ENCODE results near the gene ARHGAP10.
"Not testable (repeated sequence)": the region's sequence is repeated elsewhere in the genome, so short reads cannot be mapped to it uniquely, and the experiment has no call there.

Gene ARHGAP10

GRCh38 chr4:147794787-147795413 is 63.0 kb downstream of the ARHGAP10 start:
- H4K20me1 ChIP-seq (ENCODE audit: insufficient read depth, low read length) = no peaks in the 10 kb centered on the region
- no peak overlapping the region for H2AFZ ChIP-seq (ENCODE audit: low read depth, low read length)
- no peak for ATAC-seq (ENCODE audit: insufficient read depth, low read depth)
- no peaks in the 10 kb centered on the region for H3K27me3 ChIP-seq (ENCODE audit: insufficient read depth, low read length, poor library complexity)
- H3K27ac ChIP-seq (ENCODE audit: low read length) = no peak overlapping the region
- H3K4me2 ChIP-seq (ENCODE audit: insufficient read depth, low read length) = no peak overlapping the region
- H3K4me1 ChIP-seq (ENCODE audit: insufficient read depth, low read length) = peaks cover 4% of the 10 kb centered on the region
- H3K79me2 ChIP-seq (ENCODE audit: insufficient read depth, low read length) = no peaks in the 10 kb centered on the region
- no peak overlapping the region for H3K4me3 ChIP-seq (ENCODE audit: low read depth in 1 of 2, low read length in 2 of 2)
- no peak for DNase-seq
- H3K36me3 ChIP-seq (ENCODE audit: insufficient read depth, low read length) = no peaks in the 10 kb centered on the region
- H3K9ac ChIP-seq (ENCODE audit: low read depth, low read length) = no peak overlapping the region
- no peaks in the 10 kb centered on the region for H3K9me3 ChIP-seq (ENCODE audit: insufficient read depth, low read length, severe bottlenecking)
- TF ChIP-seq EZH2 (IDR thresholded peaks at IDR 0.05; ENCODE audit: borderline replicate concordance, low read depth, low read length, severe bottlenecking) = no peak
- TF ChIP-seq, protein P1, sequence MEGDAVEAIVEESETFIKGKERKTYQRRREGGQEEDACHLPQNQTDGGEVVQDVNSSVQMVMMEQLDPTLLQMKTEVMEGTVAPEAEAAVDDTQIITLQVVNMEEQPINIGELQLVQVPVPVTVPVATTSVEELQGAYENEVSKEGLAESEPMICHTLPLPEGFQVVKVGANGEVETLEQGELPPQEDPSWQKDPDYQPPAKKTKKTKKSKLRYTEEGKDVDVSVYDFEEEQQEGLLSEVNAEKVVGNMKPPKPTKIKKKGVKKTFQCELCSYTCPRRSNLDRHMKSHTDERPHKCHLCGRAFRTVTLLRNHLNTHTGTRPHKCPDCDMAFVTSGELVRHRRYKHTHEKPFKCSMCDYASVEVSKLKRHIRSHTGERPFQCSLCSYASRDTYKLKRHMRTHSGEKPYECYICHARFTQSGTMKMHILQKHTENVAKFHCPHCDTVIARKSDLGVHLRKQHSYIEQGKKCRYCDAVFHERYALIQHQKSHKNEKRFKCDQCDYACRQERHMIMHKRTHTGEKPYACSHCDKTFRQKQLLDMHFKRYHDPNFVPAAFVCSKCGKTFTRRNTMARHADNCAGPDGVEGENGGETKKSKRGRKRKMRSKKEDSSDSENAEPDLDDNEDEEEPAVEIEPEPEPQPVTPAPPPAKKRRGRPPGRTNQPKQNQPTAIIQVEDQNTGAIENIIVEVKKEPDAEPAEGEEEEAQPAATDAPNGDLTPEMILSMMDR (IDR thresholded peaks at IDR 0.05; ENCODE audit: borderline replicate concordance, extremely low read depth, low read length, poor library complexity, severe bottlenecking) = no peak

DNA sequence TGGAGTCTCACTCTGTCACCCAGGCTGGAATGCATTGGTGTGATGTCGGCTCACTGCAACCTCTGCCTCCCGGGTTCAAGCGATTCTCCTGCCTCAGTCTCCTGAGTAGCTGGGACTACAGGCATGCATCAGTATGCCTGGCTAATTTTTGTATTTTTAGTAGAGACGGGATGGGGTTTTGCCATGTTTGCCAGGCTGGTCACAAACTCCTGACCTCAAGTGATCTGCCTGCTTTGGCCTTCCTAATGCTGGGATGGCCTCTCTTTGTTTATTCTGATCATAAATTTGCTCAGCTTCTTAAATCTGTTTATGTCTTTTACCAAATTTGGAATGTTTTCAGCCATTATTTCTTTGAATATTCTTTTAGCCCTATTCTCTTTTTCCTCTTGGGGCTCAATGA is 67.2 kb downstream of the ARHGAP10 start:
- H3K4me1 ChIP-seq (ENCODE audit: insufficient read depth, low read length) = peaks cover 10% of the 10 kb centered on the region
- not testable (repeated sequence) for DNase-seq; H3K27me3 ChIP-seq (ENCODE audit: insufficient read depth, low read length, poor library complexity); H3K27ac ChIP-seq (ENCODE audit: low read length); H3K36me3 ChIP-seq (ENCODE audit: insufficient read depth, low read length); ATAC-seq (ENCODE audit: insufficient read depth, low read depth); H3K9me3 ChIP-seq (ENCODE audit: insufficient read depth, low read length, severe bottlenecking); H4K20me1 ChIP-seq (ENCODE audit: insufficient read depth, low read length); H3K79me2 ChIP-seq (ENCODE audit: insufficient read depth, low read length); H3K9ac ChIP-seq (ENCODE audit: low read depth, low read length); H3K4me2 ChIP-seq (ENCODE audit: insufficient read depth, low read length); H2AFZ ChIP-seq (ENCODE audit: low read depth, low read length); H3K4me3 ChIP-seq (ENCODE audit: low read depth in 1 of 2, low read length in 2 of 2)

DNA sequence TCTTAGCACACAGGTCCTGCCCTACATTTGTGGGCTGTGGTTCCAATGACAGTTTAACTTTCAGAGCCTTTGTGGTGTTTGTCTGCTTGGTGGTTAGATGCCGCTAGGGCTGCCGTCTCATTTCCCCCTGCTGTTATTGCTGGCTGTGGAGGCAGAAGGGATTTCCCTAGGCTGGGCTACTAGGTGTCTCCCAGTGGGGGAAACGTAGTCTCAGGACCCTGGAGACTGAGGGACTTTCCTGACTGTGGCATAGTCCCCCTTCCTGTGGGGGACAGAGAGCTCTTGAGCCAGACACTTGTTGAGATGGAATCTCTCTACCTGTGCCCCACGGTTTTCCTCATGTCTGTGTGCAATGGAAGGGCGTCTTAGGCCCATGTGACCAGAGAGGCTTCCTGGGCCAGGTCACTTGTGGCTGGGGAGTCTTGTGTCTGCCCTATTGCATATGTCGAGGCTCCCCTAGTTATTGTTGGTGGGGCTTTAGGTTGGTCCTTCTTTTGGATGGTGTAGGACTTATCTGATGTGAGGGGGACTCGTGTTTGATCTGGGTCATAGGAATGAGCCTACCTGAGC is 68.2 kb downstream of the ARHGAP10 start:
- ATAC-seq (ENCODE audit: insufficient read depth, low read depth) (peak; percentile 98), DNase-seq (peak; percentile 64)
- no peaks in the 10 kb centered on the region for H4K20me1 ChIP-seq (ENCODE audit: insufficient read depth, low read length)
- no peaks in the 10 kb centered on the region for H3K36me3 ChIP-seq (ENCODE audit: insufficient read depth, low read length)
- no peak overlapping the region for H3K4me3 ChIP-seq (ENCODE audit: low read depth in 1 of 2, low read length in 2 of 2)
- no peak overlapping the region for H3K4me2 ChIP-seq (ENCODE audit: insufficient read depth, low read length)
- TF ChIP-seq, protein P1 (IDR thresholded peaks at IDR 0.05; ENCODE audit: borderline replicate concordance, extremely low read depth, low read length, poor library complexity, severe bottlenecking) = no peak
- TF ChIP-seq EZH2 (IDR thresholded peaks at IDR 0.05; ENCODE audit: borderline replicate concordance, low read depth, low read length, severe bottlenecking) = no peak
- H3K9ac ChIP-seq (ENCODE audit: low read depth, low read length) = no peak overlapping the region
- H2AFZ ChIP-seq (ENCODE audit: low read depth, low read length) = peak overlapping the region; percentile 26; the same call in 1 of the 2 replicates
- no peaks in the 10 kb centered on the region for H3K79me2 ChIP-seq (ENCODE audit: insufficient read depth, low read length)
- no peak overlapping the region for H3K27ac ChIP-seq (ENCODE audit: low read length)
- no peaks in the 10 kb centered on the region for H3K27me3 ChIP-seq (ENCODE audit: insufficient read depth, low read length, poor library complexity)
- peaks cover 10% of the 10 kb centered on the region for H3K4me1 ChIP-seq (ENCODE audit: insufficient read depth, low read length)
- no peaks in the 10 kb centered on the region for H3K9me3 ChIP-seq (ENCODE audit: insufficient read depth, low read length, severe bottlenecking)

DNA sequence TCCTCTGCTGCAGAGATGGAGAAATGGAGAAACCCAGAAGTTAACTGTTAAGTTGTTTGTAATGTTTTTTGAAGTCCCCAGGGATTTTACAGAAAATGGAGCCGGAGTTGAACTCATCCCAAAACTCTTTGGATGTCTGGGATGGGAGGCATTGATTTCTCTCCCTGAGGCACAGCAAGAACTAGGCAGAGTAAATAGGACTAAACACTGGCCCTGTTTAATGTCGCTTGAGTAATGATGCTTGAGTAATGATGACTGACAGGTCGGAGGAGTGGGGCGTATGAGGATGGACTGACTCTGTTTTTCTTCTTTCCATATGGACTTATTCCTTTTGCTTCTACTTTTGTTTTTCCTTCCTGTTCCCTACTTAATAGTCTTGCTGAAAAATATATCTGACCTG is 69.9 kb downstream of the ARHGAP10 start:
- no peak for DNase-seq
- no peaks in the 10 kb centered on the region for H4K20me1 ChIP-seq (ENCODE audit: insufficient read depth, low read length)
- peaks cover 2% of the 10 kb centered on the region for H3K27me3 ChIP-seq (ENCODE audit: insufficient read depth, low read length, poor library complexity)
- H3K79me2 ChIP-seq (ENCODE audit: insufficient read depth, low read length) = no peaks in the 10 kb centered on the region
- no peak overlapping the region for H3K4me3 ChIP-seq (ENCODE audit: low read depth in 1 of 2, low read length in 2 of 2)
- H3K36me3 ChIP-seq (ENCODE audit: insufficient read depth, low read length) = no peaks in the 10 kb centered on the region
- no peak overlapping the region for H3K9ac ChIP-seq (ENCODE audit: low read depth, low read length)
- no peak overlapping the region for H2AFZ ChIP-seq (ENCODE audit: low read depth, low read length)
- no peaks in the 10 kb centered on the region for H3K9me3 ChIP-seq (ENCODE audit: insufficient read depth, low read length, severe bottlenecking)
- no peak overlapping the region for H3K4me2 ChIP-seq (ENCODE audit: insufficient read depth, low read length)
- ATAC-seq (ENCODE audit: insufficient read depth, low read depth) = no peak
- TF ChIP-seq, protein P1 (IDR thresholded peaks at IDR 0.05; ENCODE audit: borderline replicate concordance, extremely low read depth, low read length, poor library complexity, severe bottlenecking) = no peak
- no peak for TF ChIP-seq EZH2 (IDR thresholded peaks at IDR 0.05; ENCODE audit: borderline replicate concordance, low read depth, low read length, severe bottlenecking)
- peaks cover 10% of the 10 kb centered on the region for H3K4me1 ChIP-seq (ENCODE audit: insufficient read depth, low read length)
- H3K27ac ChIP-seq (ENCODE audit: low read length) = no peak overlapping the region

All from DND-41 (cell line).